Measurements from ENCODE around the gene PIK3R6.

DNA sequence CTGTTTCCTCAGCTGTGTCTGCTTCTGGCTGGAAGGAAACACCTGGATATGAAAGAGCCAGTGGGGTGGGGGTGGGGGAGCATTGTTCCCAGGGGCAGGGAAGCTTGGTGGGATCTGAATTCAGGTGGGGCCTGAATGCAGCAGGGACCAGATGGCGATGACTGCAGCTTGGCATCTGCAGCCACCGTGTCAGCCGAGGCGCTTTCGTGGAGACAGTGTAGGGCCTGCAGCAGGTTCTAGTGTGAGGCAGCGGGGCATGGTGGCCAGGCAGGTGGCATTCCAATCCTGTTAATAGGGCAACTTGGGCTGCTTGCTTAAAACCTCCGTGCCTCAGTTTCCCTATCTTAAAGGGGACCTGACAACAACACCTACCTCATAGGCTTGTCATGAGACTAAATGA, 1.7 kb downstream of the PIK3R6 start:
- TF ChIP-seq, protein P1, sequence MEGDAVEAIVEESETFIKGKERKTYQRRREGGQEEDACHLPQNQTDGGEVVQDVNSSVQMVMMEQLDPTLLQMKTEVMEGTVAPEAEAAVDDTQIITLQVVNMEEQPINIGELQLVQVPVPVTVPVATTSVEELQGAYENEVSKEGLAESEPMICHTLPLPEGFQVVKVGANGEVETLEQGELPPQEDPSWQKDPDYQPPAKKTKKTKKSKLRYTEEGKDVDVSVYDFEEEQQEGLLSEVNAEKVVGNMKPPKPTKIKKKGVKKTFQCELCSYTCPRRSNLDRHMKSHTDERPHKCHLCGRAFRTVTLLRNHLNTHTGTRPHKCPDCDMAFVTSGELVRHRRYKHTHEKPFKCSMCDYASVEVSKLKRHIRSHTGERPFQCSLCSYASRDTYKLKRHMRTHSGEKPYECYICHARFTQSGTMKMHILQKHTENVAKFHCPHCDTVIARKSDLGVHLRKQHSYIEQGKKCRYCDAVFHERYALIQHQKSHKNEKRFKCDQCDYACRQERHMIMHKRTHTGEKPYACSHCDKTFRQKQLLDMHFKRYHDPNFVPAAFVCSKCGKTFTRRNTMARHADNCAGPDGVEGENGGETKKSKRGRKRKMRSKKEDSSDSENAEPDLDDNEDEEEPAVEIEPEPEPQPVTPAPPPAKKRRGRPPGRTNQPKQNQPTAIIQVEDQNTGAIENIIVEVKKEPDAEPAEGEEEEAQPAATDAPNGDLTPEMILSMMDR (conservative IDR thresholded peaks at IDR 0.05; ENCODE audit: low read length): no peak
- no peak for TF ChIP-seq EZH2phosphoT487 (IDR thresholded peaks at IDR 0.05; ENCODE audit: borderline replicate concordance)
